HepG2 (cell line): ENCODE results near the gene TLCD3B. TPM values are rescaled to one million over a fixed set of nuclear protein-coding genes. Genes with fewer than 3 reads are reported as not detected.

Experiments
- DRAP1 ChIP-seq: IDR thresholded peaks from 2 replicates; pipeline ENCODE4 v1.6.1; 2016; ENCODE audit warnings: missing genetic modification reagents, missing compliant biosample characterization
- FIP1L1 ChIP-seq: fragments of 200-400 bp; formaldehyde crosslinking; IDR thresholded peaks from 2 replicates; pipeline ENCODE4 v1.6.1; 2018; ENCODE audit warnings: low read depth, mild to moderate bottlenecking, low read length, moderate library complexity, borderline replicate concordance; ENCODE audit not compliant: insufficient read depth
- HCFC1 ChIP-seq: fragments of 150-350 bp; IDR thresholded peaks from 2 replicates; pipeline ENCODE4 v1.6.1; 2014; ENCODE audit warnings: low read depth, low read length
- MAFG ChIP-seq: sonication (generic); formaldehyde crosslinking; IDR thresholded peaks from 2 replicates; pipeline ENCODE4 v1.5.1; 2020; ENCODE audit warnings: mild to moderate bottlenecking, missing genetic modification reagents
- NFE2L1 ChIP-seq: sonication (generic); formaldehyde crosslinking; IDR thresholded peaks from 2 replicates; pipeline ENCODE4 v1.4.0; 2020; ENCODE audit warnings: missing genetic modification reagents, mild to moderate bottlenecking, borderline replicate concordance
- ONECUT2 ChIP-seq: sonication (generic); formaldehyde crosslinking; IDR thresholded peaks from 2 replicates; pipeline ENCODE4 v1.4.0; 2020; ENCODE audit warnings: missing genetic modification reagents
- RARA ChIP-seq: IDR thresholded peaks from 2 replicates; pipeline ENCODE4 v1.6.1; 2016; ENCODE audit warnings: missing genetic modification reagents, missing compliant biosample characterization
- RNF219 ChIP-seq: sonication (generic); formaldehyde crosslinking; IDR thresholded peaks from 2 replicates; pipeline ENCODE4 v1.5.0; 2020; ENCODE audit warnings: mild to moderate bottlenecking, missing genetic modification reagents
- SNAPC5 ChIP-seq: sonication (generic); formaldehyde crosslinking; IDR thresholded peaks from 2 replicates; pipeline ENCODE4 v1.8.1; 2023; ENCODE audit warnings: mild to moderate bottlenecking, missing genetic modification reagents, borderline replicate concordance
- TEAD3 ChIP-seq: optimal IDR thresholded peaks from 2 replicates; pipeline ENCODE3; 2016; ENCODE audit warnings: borderline replicate concordance
- YEATS4 ChIP-seq: sonication (generic); formaldehyde crosslinking; IDR thresholded peaks from 2 replicates; pipeline ENCODE4 v1.4.0; 2020; ENCODE audit warnings: missing genetic modification reagents, borderline replicate concordance
- ZBTB40 ChIP-seq, 2 experiments: fragments of 450-650 bp in 1 of 2; sonication (generic) in 1 of 2; formaldehyde crosslinking in 1 of 2; IDR thresholded peaks; 2 replicates each; pipeline versions ENCODE4 v1.6.1 to v1.8.0; 2016 to 2022; ENCODE audit warnings: antibody characterized with exemption in 1 of 2, mild to moderate bottlenecking in 1 of 2, missing genetic modification reagents in 1 of 2
- ZNF451 ChIP-seq: sonication (generic); formaldehyde crosslinking; IDR thresholded peaks from 2 replicates; pipeline ENCODE4 v1.5.0; 2020; ENCODE audit warnings: mild to moderate bottlenecking, missing genetic modification reagents
- ZNF556 ChIP-seq: sonication (generic); formaldehyde crosslinking; IDR thresholded peaks from 2 replicates; pipeline ENCODE4 v1.4.0; 2020; ENCODE audit warnings: mild to moderate bottlenecking, missing genetic modification reagents, borderline replicate concordance
- ZNF572 ChIP-seq: sonication (generic); formaldehyde crosslinking; IDR thresholded peaks from 2 replicates; pipeline ENCODE4 v1.5.1; 2020; ENCODE audit warnings: mild to moderate bottlenecking, missing genetic modification reagents
- ZNF776 ChIP-seq: sonication (generic); formaldehyde crosslinking; IDR thresholded peaks from 2 replicates; pipeline ENCODE4 v1.4.0; 2020; ENCODE audit warnings: mild to moderate bottlenecking, missing genetic modification reagents
- ZNF780A ChIP-seq: sonication (generic); formaldehyde crosslinking; IDR thresholded peaks from 2 replicates; pipeline ENCODE4 v1.8.0; 2022; ENCODE audit warnings: mild to moderate bottlenecking, missing genetic modification reagents, moderate library complexity
- polyA plus RNA-seq, 8 experiments: library from polyadenylated mRNA; depleted of rRNA in 3 of 8; stranded (reverse) in 7 of 8; unstranded in 1 of 8; fragments of >200 nt; fragmentation: Illumina TruSeq in 4 of 8; extraction: Trizol in 4 of 8; gene quantifications; 2 replicates each; pipeline versions ENCODE4 v1.2.1 to v1.2.3, GENCODE V29; 2011 to 2016; ENCODE audit warnings: low read depth in 4 of 8, missing spikeins in 1 of 8, mixed read lengths in 1 of 8; ENCODE audit not compliant: insufficient read depth in 1 of 8
- total RNA-seq, 5 experiments: library from RNA; depleted of rRNA; stranded (reverse); fragments of >200 nt; fragmentation: Illumina TruSeq; extraction: Trizol; gene quantifications; 2 replicates each; pipeline ENCODE4 v1.2.3, GENCODE V29; 2016; ENCODE audit warnings: low read depth in 1 of 5

TLCD3B gene
- total and polyA plus RNA-seq, 2 of the 13 experiments (the other 11 are each of a cell fraction or from before 2014, with no cell fraction given), result not detected

GRCh38 chr16:30065102-30065942 is 34.3 kb upstream of the TLCD3B start, which contains the start of gene ALDOA (continued):
- TF ChIP-seq MAFG (CRISPR knock-in tag), result peak; percentile 97
- TF ChIP-seq RNF219 (CRISPR knock-in tag), result peak; percentile 79; the same call in 1 of the 2 replicates
- peak; percentile 97 for TF ChIP-seq ZNF451
- TF ChIP-seq ZNF572 (CRISPR knock-in tag), result peak; percentile 100
- TF ChIP-seq SNAPC5 (CRISPR knock-in tag), result peak; percentile 82; the same call in 1 of the 2 replicates
- TF ChIP-seq NFE2L1 (CRISPR knock-in tag), result peak; percentile 100
- no peak; the same call in 1 of the 2 replicates for TF ChIP-seq ZNF780A (CRISPR knock-in tag)
- peak; percentile 99 for TF ChIP-seq ZNF776 (CRISPR knock-in tag)
- TF ChIP-seq TEAD3 (CRISPR knock-in tag), result peak; percentile 76
- TF ChIP-seq DRAP1 (CRISPR knock-in tag), result peak; percentile 99
- TF ChIP-seq FIP1L1, result peak; percentile 79
- TF ChIP-seq RARA (CRISPR knock-in tag), result peak; percentile 73
- no peak; the same call in 1 of the 2 replicates for TF ChIP-seq ONECUT2 (CRISPR knock-in tag)
- no peak for TF ChIP-seq ZBTB40 (IDR thresholded peaks at IDR 0.05)
- TF ChIP-seq ZBTB40 (CRISPR knock-in tag; IDR thresholded peaks at IDR 0.05), result peak; percentile 91
- peak; percentile 70 for TF ChIP-seq ZNF556 (CRISPR knock-in tag)
- peak; percentile 99 for TF ChIP-seq YEATS4 (CRISPR knock-in tag)
- TF ChIP-seq HCFC1, result 0 out of 2 replicates have a peak, but pooled peaks have one; percentile 39
